Measurements from ENCODE around the gene MYRFL. TPM values are rescaled to one million over a fixed set of nuclear protein-coding genes. Genes with fewer than 3 reads are reported as not detected.
"Not testable (repeated sequence)": the region's sequence is repeated elsewhere in the genome, so short reads cannot be mapped to it uniquely, and the experiment has no call there.

The MYRFL gene
- not detected for total RNA-seq

GRCh38 chr12:69824966-69825560, at the start of gene MYRFL:
Gene MYRFL (plus strand): TSS chr12:69825227. CDS start chr12:69825518, 291 bp downstream.
- POLR2A ChIA-PET = interaction anchor here (0.6 kb wide), 1 partner anchor 69 kb away, joined by 3 read pairs; no protein-coding TSS in a partner anchor
- CTCF ChIA-PET = no interaction called here
- H3K4me3 Mint-ChIP-seq = no peak within 1 kb of the TSS
- H3K27me3 Mint-ChIP-seq = peaks cover 13% of the 10 kb centered on the region
- no peaks in the 10 kb centered on the region for H3K36me3 Mint-ChIP-seq (ENCODE audit: low read depth)
- H3K4me1 Mint-ChIP-seq = no peaks in the 10 kb centered on the region
- H3K27ac Mint-ChIP-seq = no peak within 1 kb of the TSS
- DNase-seq = no peak
- H3K9me3 Mint-ChIP-seq = no peaks in the 10 kb centered on the region

DNA sequence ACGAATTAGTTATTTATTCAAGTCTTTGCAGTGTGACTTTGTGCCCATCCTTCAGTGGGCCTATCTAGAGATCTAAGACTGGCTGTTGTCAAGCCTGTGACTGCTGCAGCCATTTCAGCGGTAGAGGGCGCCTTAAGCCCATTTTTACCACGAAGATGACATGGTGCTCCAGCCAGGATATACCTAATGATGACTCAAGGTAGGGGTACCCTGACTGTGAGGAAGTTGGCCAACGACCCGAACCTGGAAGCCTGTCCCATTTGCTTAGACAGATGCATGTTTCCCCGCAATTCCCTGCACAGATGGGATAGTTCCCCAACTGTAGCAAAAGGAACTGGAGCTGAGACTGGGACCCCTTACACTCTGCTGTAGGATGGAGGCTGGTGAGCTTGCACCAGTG, 45.1 kb upstream of the MYRFL start:
- Mint-ChIP-seq H3K36me3 (ENCODE audit: low read depth) (peaks cover 22% of the 10 kb centered on the region), H3K9me3 (peaks cover 10% of the 10 kb centered on the region), H3K27me3 (no peaks in the 10 kb centered on the region), H3K4me3 (no peak overlapping the region), H3K4me1 (no peaks in the 10 kb centered on the region), H3K27ac (no peak overlapping the region)
- DNase-seq = no peak
- ChIA-PET POLR2A (no interaction called here), CTCF (no interaction called here)

DNA sequence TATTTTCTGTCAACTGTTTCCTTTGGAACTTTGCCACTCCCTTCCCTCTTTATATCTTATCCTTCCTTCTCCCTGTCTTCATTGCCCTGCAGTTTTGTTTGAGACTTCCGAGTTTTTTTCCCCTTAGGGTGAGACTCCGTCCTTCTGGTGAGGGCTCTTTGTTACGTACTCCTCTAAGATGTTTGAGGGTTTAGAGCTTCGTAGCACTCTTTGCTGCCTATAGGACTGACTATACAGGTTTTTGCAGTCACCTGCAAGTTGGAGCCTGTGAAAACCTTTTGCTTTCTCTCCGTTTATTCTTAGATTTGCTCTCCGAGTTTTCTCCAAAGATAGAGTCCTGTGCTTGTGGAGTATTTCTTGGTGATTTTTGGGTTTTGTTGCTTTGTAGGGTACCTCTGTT, 41.7 kb upstream of the MYRFL start:
- Mint-ChIP-seq H3K4me1 (no peaks in the 10 kb centered on the region), H3K4me3 (no peak overlapping the region), H3K27me3 (no peaks in the 10 kb centered on the region), H3K36me3 (ENCODE audit: low read depth) (peaks cover 30% of the 10 kb centered on the region), H3K27ac (no peak overlapping the region), H3K9me3 (peaks cover 10% of the 10 kb centered on the region)
- no peak for DNase-seq
- ChIA-PET POLR2A (no interaction called here), CTCF (no interaction called here)

DNA sequence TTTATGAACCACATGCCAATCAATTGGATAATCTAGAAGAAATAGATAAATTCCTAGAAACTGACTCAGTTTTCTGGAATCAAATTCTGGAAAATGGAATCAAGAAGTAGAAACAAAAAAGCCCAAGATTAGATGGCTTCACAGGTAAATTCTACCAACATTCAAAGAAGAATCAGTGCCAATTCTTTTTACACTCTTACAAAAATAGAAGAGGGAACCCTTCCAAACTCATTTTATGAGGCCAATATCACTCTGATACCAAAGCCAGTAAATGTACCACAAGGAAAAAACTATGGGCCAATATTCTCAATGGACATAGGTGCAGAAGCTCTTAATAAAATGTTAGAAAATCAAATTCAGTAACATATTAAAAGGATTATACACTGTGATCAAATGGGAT, 35.7 kb upstream of the MYRFL start:
- ChIA-PET POLR2A (no interaction called here), CTCF (no interaction called here)
- Mint-ChIP-seq H3K36me3 (ENCODE audit: low read depth) (peaks cover 37% of the 10 kb centered on the region), H3K27me3 (no peaks in the 10 kb centered on the region), H3K4me3 (no peak overlapping the region), H3K27ac (no peak overlapping the region), H3K4me1 (no peaks in the 10 kb centered on the region), H3K9me3 (peaks cover 29% of the 10 kb centered on the region)
- no peak for DNase-seq

DNA sequence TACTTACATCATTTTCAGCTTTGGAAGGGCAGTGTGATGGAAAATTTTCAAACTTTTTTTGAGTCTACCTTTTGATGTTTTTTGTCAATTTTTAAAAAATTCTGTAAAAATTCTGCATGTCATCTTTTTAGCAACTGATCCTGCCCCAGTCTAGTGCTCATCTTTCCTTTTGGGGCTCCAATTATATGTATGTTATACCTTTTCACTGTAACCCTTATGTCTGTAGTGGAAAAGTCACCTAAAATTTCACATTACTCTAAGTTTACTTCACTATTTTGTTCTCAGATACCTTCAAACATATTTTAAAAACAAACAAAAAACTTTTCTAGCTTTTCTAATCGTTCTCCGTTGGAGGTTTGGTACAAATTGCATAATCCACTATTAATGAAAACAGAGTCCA, 32.5 kb upstream of the MYRFL start:
- H3K27ac Mint-ChIP-seq = no peak overlapping the region
- H3K9me3 Mint-ChIP-seq = peaks cover 29% of the 10 kb centered on the region
- POLR2A ChIA-PET = no interaction called here
- H3K4me1 Mint-ChIP-seq = no peaks in the 10 kb centered on the region
- DNase-seq = no peak
- no peak overlapping the region for H3K4me3 Mint-ChIP-seq
- CTCF ChIA-PET = no interaction called here
- H3K36me3 Mint-ChIP-seq (ENCODE audit: low read depth) = peaks cover 44% of the 10 kb centered on the region
- no peaks in the 10 kb centered on the region for H3K27me3 Mint-ChIP-seq

- H3K9me3 Mint-ChIP-seq = peaks cover 15% of the 10 kb centered on the region
- POLR2A ChIA-PET = not testable (repeated sequence)
Measured at GRCh38 chr12:69807101-69807897, 17.7 kb upstream of the MYRFL start.

DNA sequence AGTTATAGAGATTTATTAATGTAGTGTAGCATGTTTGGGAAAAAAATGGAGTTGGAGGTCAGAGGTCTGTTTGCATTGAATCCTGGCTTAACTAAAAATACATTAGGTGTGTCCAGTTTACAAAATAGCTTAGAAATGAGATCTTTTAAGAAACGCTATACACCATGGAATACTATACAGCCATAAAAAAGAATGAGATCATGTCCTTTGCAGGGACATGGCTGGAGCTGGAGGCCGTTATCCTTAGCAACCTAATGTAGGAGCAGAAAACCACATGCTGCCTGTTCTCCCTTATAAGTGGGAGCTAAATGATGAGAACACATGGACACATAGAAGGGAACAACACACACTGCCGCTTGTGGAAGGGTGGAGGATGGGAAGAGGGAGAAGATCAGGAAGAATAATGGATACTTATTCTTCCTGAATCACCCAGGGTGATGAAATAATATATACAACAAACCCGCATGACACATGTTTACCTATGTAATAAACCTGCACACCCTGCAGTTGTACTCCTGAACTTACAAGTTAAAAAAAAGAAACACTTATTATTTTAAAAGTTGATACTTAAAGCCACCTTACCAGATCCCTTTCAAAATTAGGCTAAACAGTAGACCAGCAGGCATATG, 14.0 kb upstream of the MYRFL start:
- ChIA-PET CTCF (no interaction called here), POLR2A (no interaction called here)
- no peak for DNase-seq
- Mint-ChIP-seq H3K27ac (no peak overlapping the region), H3K4me1 (no peaks in the 10 kb centered on the region), H3K9me3 (peaks cover 12% of the 10 kb centered on the region), H3K4me3 (no peak overlapping the region), H3K36me3 (ENCODE audit: low read depth) (peaks cover 37% of the 10 kb centered on the region), H3K27me3 (no peaks in the 10 kb centered on the region)

More at GRCh38 chr12:69807101-69807897, 17.7 kb upstream of the MYRFL start:
- H3K36me3 Mint-ChIP-seq (ENCODE audit: low read depth) = peaks cover 38% of the 10 kb centered on the region
- H3K27ac Mint-ChIP-seq, H3K4me1 Mint-ChIP-seq, H3K4me3 Mint-ChIP-seq, CTCF ChIA-PET, DNase-seq, H3K27me3 Mint-ChIP-seq: not testable (repeated sequence)

- no peaks in the 10 kb centered on the region for H3K27me3 Mint-ChIP-seq
- no peaks in the 10 kb centered on the region for H3K9me3 Mint-ChIP-seq
- H3K36me3 Mint-ChIP-seq (ENCODE audit: low read depth) = peaks cover 7% of the 10 kb centered on the region
- H3K4me3 Mint-ChIP-seq = no peak overlapping the region
- DNase-seq = no peak
- H3K4me1 Mint-ChIP-seq = no peaks in the 10 kb centered on the region
- CTCF ChIA-PET = no interaction called here
- no peak overlapping the region for H3K27ac Mint-ChIP-seq
- POLR2A ChIA-PET = no interaction called here
Measured at GRCh38 chr12:69816082-69816481, 8.9 kb upstream of the MYRFL start.

GRCh38 chr12:69821032-69821455, 4.0 kb upstream of the MYRFL start:
- H3K27me3 Mint-ChIP-seq = peaks cover 5% of the 10 kb centered on the region
- no peak for DNase-seq
- CTCF ChIA-PET = interaction anchor here (0.7 kb wide), 1 partner anchor 19 kb away, joined by 4 read pairs; no protein-coding TSS in a partner anchor
- no peaks in the 10 kb centered on the region for H3K9me3 Mint-ChIP-seq
- no peak overlapping the region for H3K27ac Mint-ChIP-seq
- POLR2A ChIA-PET = no interaction called here
- no peak overlapping the region for H3K4me3 Mint-ChIP-seq
- H3K4me1 Mint-ChIP-seq = no peaks in the 10 kb centered on the region
- no peaks in the 10 kb centered on the region for H3K36me3 Mint-ChIP-seq (ENCODE audit: low read depth)

- CTCF ChIA-PET = no interaction called here
- no peaks in the 10 kb centered on the region for H3K9me3 Mint-ChIP-seq
- no peak overlapping the region for H3K27ac Mint-ChIP-seq
- H3K4me1 Mint-ChIP-seq = no peaks in the 10 kb centered on the region
- no peak overlapping the region for H3K4me3 Mint-ChIP-seq
- H3K27me3 Mint-ChIP-seq = peaks cover 5% of the 10 kb centered on the region
- no peaks in the 10 kb centered on the region for H3K36me3 Mint-ChIP-seq (ENCODE audit: low read depth)
- POLR2A ChIA-PET = no interaction called here
- no peak for DNase-seq
Measured at GRCh38 chr12:69821456-69822159, 3.4 kb upstream of the MYRFL start.

DNA sequence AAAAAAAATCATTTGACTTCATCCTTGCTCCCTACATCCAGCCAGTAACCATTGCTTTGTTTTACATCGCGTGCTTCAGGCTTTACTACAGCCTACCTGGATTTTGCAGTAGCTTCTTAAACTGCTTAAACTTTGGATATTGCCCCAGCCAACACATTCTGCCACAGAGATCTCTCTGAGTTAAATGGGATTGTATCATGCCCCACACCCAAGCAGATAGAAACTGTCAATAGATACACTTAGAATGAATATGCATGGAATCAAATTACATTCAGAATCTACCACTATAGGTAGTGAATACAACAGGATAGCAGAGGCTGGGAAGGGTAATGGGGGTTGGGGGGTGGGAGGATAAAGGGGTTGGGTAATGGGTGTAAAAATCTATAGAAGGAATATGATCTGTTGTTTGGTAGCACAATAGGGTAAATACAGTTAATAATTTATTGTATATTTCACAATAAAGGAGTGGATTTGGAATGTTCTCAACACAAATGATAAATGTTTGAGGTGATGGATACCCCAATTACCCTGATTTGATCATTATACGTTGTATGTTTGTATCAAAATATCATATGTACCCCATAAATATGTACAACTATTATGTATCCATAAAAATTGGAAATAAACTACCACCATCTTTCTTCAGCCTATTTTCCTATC, 2.7 kb upstream of the MYRFL start:
- Mint-ChIP-seq H3K4me3 (no peak overlapping the region), H3K27ac (no peak overlapping the region), H3K36me3 (ENCODE audit: low read depth) (no peaks in the 10 kb centered on the region), H3K9me3 (no peaks in the 10 kb centered on the region), H3K27me3 (peaks cover 5% of the 10 kb centered on the region), H3K4me1 (no peaks in the 10 kb centered on the region)
- CTCF ChIA-PET = no interaction called here
- POLR2A ChIA-PET = no interaction called here
- no peak for DNase-seq

- no peak for DNase-seq
- H3K27me3 Mint-ChIP-seq = peaks cover 7% of the 10 kb centered on the region
- CTCF ChIA-PET = no interaction called here
- H3K27ac Mint-ChIP-seq = no peak overlapping the region
- no peaks in the 10 kb centered on the region for H3K36me3 Mint-ChIP-seq (ENCODE audit: low read depth)
- H3K4me1 Mint-ChIP-seq = no peaks in the 10 kb centered on the region
- no peaks in the 10 kb centered on the region for H3K9me3 Mint-ChIP-seq
- POLR2A ChIA-PET = no interaction called here
- H3K4me3 Mint-ChIP-seq = no peak overlapping the region
Measured at GRCh38 chr12:69824028-69824427, 999 bp upstream of the MYRFL start.

DNA sequence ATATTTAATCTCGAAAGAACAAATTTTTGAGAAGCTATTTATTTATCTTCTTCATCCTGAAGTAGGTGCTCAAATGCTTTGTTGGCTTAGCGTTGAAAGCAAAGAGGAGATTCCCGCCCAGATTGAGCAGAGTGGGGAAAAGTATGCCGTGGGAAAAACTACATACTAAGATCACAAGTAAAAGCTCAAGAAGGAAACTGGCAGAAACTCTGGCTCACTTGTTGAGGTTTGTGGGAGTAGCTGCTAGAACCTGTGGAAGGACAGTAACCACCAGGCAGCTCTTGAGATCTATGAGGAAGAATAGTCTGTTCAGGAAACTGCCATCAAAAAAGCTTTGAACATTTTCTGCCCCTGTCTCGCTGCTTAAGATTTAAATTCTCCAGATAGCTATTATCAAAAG, 3.9 kb downstream of the MYRFL start:
- H3K36me3 Mint-ChIP-seq (ENCODE audit: low read depth) = no peaks in the 10 kb centered on the region
- no peak for DNase-seq
- H3K27ac Mint-ChIP-seq = no peak overlapping the region
- no peaks in the 10 kb centered on the region for H3K4me1 Mint-ChIP-seq
- POLR2A ChIA-PET = no interaction called here
- peaks cover 23% of the 10 kb centered on the region for H3K27me3 Mint-ChIP-seq
- CTCF ChIA-PET = no interaction called here
- no peak overlapping the region for H3K4me3 Mint-ChIP-seq
- H3K9me3 Mint-ChIP-seq = no peaks in the 10 kb centered on the region

All from activated CD4-positive, alpha-beta memory T cell treated with anti-CD3 and anti-CD28 coated beads, Interleukin-2, amount 10 ng/mL, durations not matched to agents 7 days and 5 days (primary cell).